ENCODE measurements around the gene BORCS5. TPM values are rescaled to one million over a fixed set of nuclear protein-coding genes. Genes with fewer than 3 reads are reported as not detected.

Gene BORCS5
- total RNA-seq, 2 experiments from 2014 or later = 10.4 to 22.9 TPM

DNA sequence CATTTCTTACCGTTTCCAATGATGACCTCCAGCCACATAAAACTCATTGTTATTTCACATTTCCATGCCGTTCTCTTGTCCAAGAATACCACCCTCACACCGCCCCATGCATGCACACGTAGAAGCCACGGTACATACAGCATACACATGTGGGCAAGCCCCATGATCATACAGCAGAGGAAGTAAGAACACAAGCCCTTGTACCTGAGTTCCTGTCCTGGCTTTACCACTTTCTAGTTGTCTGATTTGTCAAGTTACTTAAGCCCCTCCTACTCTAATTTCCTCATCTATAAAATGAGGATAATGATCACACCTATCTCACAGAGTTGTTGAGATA lies 145.9 kb downstream of the BORCS5 start:
- TF ChIP-seq, protein P1, sequence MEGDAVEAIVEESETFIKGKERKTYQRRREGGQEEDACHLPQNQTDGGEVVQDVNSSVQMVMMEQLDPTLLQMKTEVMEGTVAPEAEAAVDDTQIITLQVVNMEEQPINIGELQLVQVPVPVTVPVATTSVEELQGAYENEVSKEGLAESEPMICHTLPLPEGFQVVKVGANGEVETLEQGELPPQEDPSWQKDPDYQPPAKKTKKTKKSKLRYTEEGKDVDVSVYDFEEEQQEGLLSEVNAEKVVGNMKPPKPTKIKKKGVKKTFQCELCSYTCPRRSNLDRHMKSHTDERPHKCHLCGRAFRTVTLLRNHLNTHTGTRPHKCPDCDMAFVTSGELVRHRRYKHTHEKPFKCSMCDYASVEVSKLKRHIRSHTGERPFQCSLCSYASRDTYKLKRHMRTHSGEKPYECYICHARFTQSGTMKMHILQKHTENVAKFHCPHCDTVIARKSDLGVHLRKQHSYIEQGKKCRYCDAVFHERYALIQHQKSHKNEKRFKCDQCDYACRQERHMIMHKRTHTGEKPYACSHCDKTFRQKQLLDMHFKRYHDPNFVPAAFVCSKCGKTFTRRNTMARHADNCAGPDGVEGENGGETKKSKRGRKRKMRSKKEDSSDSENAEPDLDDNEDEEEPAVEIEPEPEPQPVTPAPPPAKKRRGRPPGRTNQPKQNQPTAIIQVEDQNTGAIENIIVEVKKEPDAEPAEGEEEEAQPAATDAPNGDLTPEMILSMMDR (conservative IDR thresholded peaks at IDR 0.05; ENCODE audit: low read length) = no peak
- no peak for TF ChIP-seq EZH2phosphoT487 (IDR thresholded peaks at IDR 0.05; ENCODE audit: borderline replicate concordance, low read depth, low read length)
- H4K20me1 ChIP-seq (ENCODE audit: insufficient read depth, low read length) = no peaks in the 10 kb centered on the region; the same call in 1 of the 2 replicates
- no peak overlapping the region for H3K27ac ChIP-seq (ENCODE audit: low read depth, low read length, poor library complexity, severe bottlenecking)
- no peak overlapping the region for H3K4me3 ChIP-seq (ENCODE audit: low read depth, low read length, poor library complexity, severe bottlenecking)
- DNase-seq (ENCODE audit: low spot score) = no peak
- peaks cover 11% of the 10 kb centered on the region for H3K4me1 ChIP-seq (ENCODE audit: insufficient read depth, low read length, poor library complexity, severe bottlenecking)
- BruUV-seq (replicated peaks) = no TSS peak
- H3K9me2 ChIP-seq (ENCODE audit: insufficient read depth, low read length) = no peaks in the 10 kb centered on the region
- H3K9me3 ChIP-seq (ENCODE audit: low read length) = no peaks in the 10 kb centered on the region
- no peaks in the 10 kb centered on the region for H3K36me3 ChIP-seq (ENCODE audit: insufficient read depth, low read length)
- no peak overlapping the region for H3K4me2 ChIP-seq (ENCODE audit: low read length)
- intact Hi-C loops (cut with micrococcal nuclease; ENCODE audit: unreplicated experiment) = no loop called here
- no peak overlapping the region for H2AFZ ChIP-seq (ENCODE audit: low read length)
- no peaks in the 10 kb centered on the region for H3K79me2 ChIP-seq (ENCODE audit: insufficient read depth, low read depth, low read length)
- POLR2A ChIA-PET = interaction anchor here (0.7 kb wide), 1 partner anchor 174 kb away, joined by 4 read pairs; no protein-coding TSS in a partner anchor
- CTCF ChIA-PET (ENCODE audit: unreplicated experiment) = no interaction called here

DNA sequence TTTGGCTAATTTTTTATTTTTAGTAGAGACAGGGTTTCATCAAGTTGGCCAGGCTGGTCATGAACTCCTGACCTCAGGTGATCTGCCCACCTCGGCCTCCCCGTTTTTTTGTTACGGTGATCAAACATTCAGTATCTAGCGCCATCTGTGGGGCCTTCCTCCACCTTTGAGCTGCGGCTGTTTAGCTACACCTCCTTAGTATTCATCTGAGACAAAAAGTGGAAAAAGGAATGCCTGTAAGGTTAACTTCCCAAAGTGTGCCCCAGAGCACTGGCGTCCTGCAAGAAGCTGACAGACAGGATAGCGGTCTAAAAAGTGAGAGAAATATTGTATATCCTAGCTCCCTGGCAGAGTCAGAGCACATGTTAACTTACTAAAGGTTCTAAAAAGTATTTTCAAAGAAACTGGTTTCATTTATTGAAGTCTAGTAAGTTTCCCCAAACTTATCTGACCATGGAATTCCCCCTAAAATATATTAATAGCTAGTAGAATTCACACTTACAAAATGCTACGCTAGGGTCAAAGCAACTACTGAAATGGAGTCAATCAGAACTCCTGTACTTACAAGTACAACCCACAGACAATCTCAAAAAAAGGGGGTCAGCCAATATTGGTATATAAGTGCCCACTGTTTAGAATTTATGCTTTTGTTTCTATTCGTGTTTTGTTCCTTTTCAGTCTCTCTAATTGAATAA lies 146.7 kb downstream of the BORCS5 start:
- no TSS peak for BruUV-seq (replicated peaks)
- no peak overlapping the region for H3K4me3 ChIP-seq (ENCODE audit: low read depth, low read length, poor library complexity, severe bottlenecking)
- TF ChIP-seq, protein P1 (conservative IDR thresholded peaks at IDR 0.05; ENCODE audit: low read length) = peak; percentile 16; the same call in 1 of the 2 replicates
- no peak for TF ChIP-seq EZH2phosphoT487 (IDR thresholded peaks at IDR 0.05; ENCODE audit: borderline replicate concordance, low read depth, low read length)
- H3K36me3 ChIP-seq (ENCODE audit: insufficient read depth, low read length) = no peaks in the 10 kb centered on the region
- no peak overlapping the region for H3K27ac ChIP-seq (ENCODE audit: low read depth, low read length, poor library complexity, severe bottlenecking)
- no peaks in the 10 kb centered on the region for H3K79me2 ChIP-seq (ENCODE audit: insufficient read depth, low read depth, low read length)
- intact Hi-C loops (cut with micrococcal nuclease; ENCODE audit: unreplicated experiment) = no loop called here
- H3K4me1 ChIP-seq (ENCODE audit: insufficient read depth, low read length, poor library complexity, severe bottlenecking) = peaks cover 11% of the 10 kb centered on the region
- DNase-seq (ENCODE audit: low spot score) = no peak
- no peaks in the 10 kb centered on the region for H3K9me3 ChIP-seq (ENCODE audit: low read length)
- no peak overlapping the region for H2AFZ ChIP-seq (ENCODE audit: low read length)
- ChIA-PET POLR2A (interaction anchor here (0.6 kb wide), 1 partner anchor 421 kb away, joined by 3 read pairs; no protein-coding TSS in a partner anchor), CTCF (ENCODE audit: unreplicated experiment) (no interaction called here)
- H3K9me2 ChIP-seq (ENCODE audit: insufficient read depth, low read length) = no peaks in the 10 kb centered on the region
- no peak overlapping the region for H3K4me2 ChIP-seq (ENCODE audit: low read length)
- H4K20me1 ChIP-seq (ENCODE audit: insufficient read depth, low read length) = no peaks in the 10 kb centered on the region; the same call in 1 of the 2 replicates
